Vagina (tissue), 2 donors: ENCODE results near the gene INF2.

ENCODE experiments used
- CTCF ChIP-seq, 3 experiments: fragments of 450-650 bp in 2 of 3; fragments of 200-600 bp in 1 of 3; sonication (generic) in 1 of 3; IDR thresholded peaks; one replicate each; pipeline ENCODE4 v1.5.1; 2017 to 2019; ENCODE audit warnings: antibody characterized with exemption in 3 of 3, mild to moderate bottlenecking in 2 of 3, moderate library complexity in 2 of 3
- POLR2AphosphoS5 ChIP-seq, 2 donors: sonication (generic); formaldehyde crosslinking; IDR thresholded peaks; one replicate each; pipeline ENCODE4 v1.9.0; 2017; ENCODE audit warnings: antibody characterized with exemption in 2 of 2, mild to moderate bottlenecking in 2 of 2, low read depth in 1 of 2; ENCODE audit not compliant: insufficient read depth in 1 of 2

DNA sequence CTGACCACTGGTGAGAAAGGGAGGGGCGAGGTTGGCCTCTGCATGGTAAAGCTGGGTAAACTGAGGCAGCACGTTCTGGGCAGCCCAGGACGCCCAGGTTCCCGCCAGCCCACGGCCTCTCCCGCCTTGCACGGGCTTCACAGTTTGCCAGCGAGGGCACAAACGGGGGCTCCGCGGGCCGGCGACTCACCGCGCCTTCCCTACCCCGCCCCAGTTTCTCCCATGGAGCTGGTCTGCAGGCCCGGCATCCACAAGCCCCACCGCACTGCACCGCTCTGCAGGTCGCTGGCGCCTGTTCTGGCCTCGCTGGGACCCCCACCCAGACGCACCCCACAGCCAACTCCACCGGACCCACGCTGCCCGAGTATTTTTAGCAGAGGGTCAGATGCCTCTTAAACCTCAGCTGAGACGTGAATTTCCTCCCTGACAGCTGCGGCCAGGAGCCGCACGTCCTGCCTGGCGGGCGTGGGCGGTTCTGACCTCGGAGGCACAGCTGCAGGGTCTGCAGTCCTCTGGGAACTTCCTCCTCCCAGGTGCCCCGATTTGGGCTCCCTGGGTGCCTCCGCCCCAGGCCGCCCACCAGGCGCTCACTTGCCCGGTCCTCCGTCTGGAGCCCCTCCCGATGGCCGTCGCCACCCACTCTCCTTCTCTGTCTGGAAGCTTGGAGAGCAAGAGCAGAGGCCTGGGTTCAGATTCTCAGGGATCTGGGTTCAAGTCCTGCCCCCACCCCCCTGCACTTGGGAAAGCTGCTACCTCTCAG is 29.5 kb upstream of the INF2 start:
- TF ChIP-seq CTCF (IDR thresholded peaks at IDR 0.05) (no peak), POLR2AphosphoS5 (IDR thresholded peaks at IDR 0.05; ENCODE audit: insufficient read depth in 1 of 2, low read depth in 1 of 2) (no peak)
